HCT116 (cell line): ENCODE measurements around the gene GEN1. TPM values are rescaled to one million over a fixed set of nuclear protein-coding genes. Genes with fewer than 3 reads are reported as not detected.

Source experiments
- ATAC-seq: fragments of 200-7000 bp; cut with Tn5 transposase; 2 replicates; pipeline ENCODE4 v1.9.1; 2020; ENCODE audit warnings: mild to moderate bottlenecking, moderate library complexity
- BruUV-seq: library from RNA; stranded (reverse); fragments of 400-500 nt; replicated peaks from 2 replicates; lab custom pipeline; 2021; lab: Mats Ljungman, UMichigan
- CTCF ChIA-PET: fragments of 300-600 bp; sonication (Branson Sonifier 250); formaldehyde crosslinking; loops from one replicate; lab custom pipeline; 2021; ENCODE audit warnings: antibody characterized with exemption; lab: Charles Lee
- POLR2A ChIA-PET: fragments of 300-600, 350-600 bp; sonication (Branson Sonifier 250); formaldehyde crosslinking; loops from one replicate; lab custom pipeline; 2021; ENCODE audit warnings: antibody characterized with exemption; lab: Charles Lee
- RAD21 ChIA-PET, 2 experiments: fragments of 300-600 bp; sonication (Branson Sonifier 250); formaldehyde crosslinking; loops; one replicate each; lab custom pipeline; 2023; ENCODE audit warnings: low total read pairs in 2 of 2; ENCODE audit not compliant: uncharacterized antibody in 2 of 2, unreplicated experiment in 2 of 2, low non-redundant PET in 1 of 2; lab: Charles Lee
- DNase-seq: peaks from one replicate; pipeline ENCODE4 v3.0.0-alpha.2; 2010; ENCODE audit warnings: low read depth, low spot score
- H2AFZ ChIP-seq: fragments of 200-600 bp; shearing (Covaris generic), sonication (generic); 2 replicates; pipeline ENCODE4 v1.6.1; 2017; ENCODE audit warnings: low read depth, mixed run types, mixed read lengths, antibody characterized with exemption, low read length; ENCODE audit not compliant: poor library complexity, severe bottlenecking
- H3K27ac ChIP-seq: 2 replicates; pipeline ENCODE4 v1.5.1; 2012; ENCODE audit warnings: low read depth, low read length
- H3K27me3 ChIP-seq: fragments of 200-600 bp; sonication (generic); 2 replicates; pipeline ENCODE4 v1.6.1; 2016; ENCODE audit warnings: mixed run types, low read length, mixed read lengths; ENCODE audit not compliant: insufficient read depth
- H3K36me3 ChIP-seq, 2 experiments: fragments of 200-500 bp in 1 of 2; fragments of 200-600 bp in 1 of 2; sonication (Bioruptor generic) in 1 of 2; sonication (generic) in 1 of 2; 2 replicates each; pipeline versions ENCODE4 v1.5.1 to v1.6.1; 2014 to 2016; ENCODE audit warnings: low read length in 2 of 2, inconsistent platforms in 1 of 2, mixed read lengths in 1 of 2, mixed run types in 1 of 2; ENCODE audit not compliant: insufficient read depth in 2 of 2, control insufficient read depth in 1 of 2
- H3K4me1 ChIP-seq, 2 experiments: fragments of 200-600 bp in 1 of 2; sonication (generic) in 1 of 2; 2 replicates each; pipeline versions ENCODE4 v1.5.1 to v1.6.1; 2012 to 2017; ENCODE audit warnings: low read length in 2 of 2, inconsistent platforms in 1 of 2, mild to moderate bottlenecking in 1 of 2, mixed read lengths in 1 of 2, mixed run types in 1 of 2, moderate library complexity in 1 of 2; ENCODE audit not compliant: insufficient read depth in 2 of 2, control insufficient read depth in 1 of 2
- H3K4me2 ChIP-seq: fragments of 200-600 bp; sonication (generic); 2 replicates; pipeline ENCODE4 v1.6.1; 2017; ENCODE audit warnings: mixed run types, low read length, mixed read lengths
- H3K4me3 ChIP-seq, 2 experiments: fragments of 200-600 bp in 1 of 2; sonication (generic) in 1 of 2; replicated peaks in 1 of 2; 2 replicates each; pipeline ENCODE4 v1.5.1; 2011 to 2016; ENCODE audit warnings: low read length in 2 of 2, control low read depth in 1 of 2, low read depth in 1 of 2, mild to moderate bottlenecking in 1 of 2, mixed read lengths in 1 of 2, mixed run types in 1 of 2
- H3K79me2 ChIP-seq: fragments of 200-600 bp; sonication (generic); 2 replicates; pipeline ENCODE4 v1.6.1; 2017; ENCODE audit warnings: mild to moderate bottlenecking, mixed run types, low read length, moderate library complexity, mixed read lengths; ENCODE audit not compliant: insufficient read depth
- H3K9ac ChIP-seq: fragments of 200-600 bp; sonication (generic); 2 replicates; pipeline ENCODE4 v1.6.1; 2016; ENCODE audit warnings: low read length, mixed read lengths
- H3K9me2 ChIP-seq: fragments of 200-600 bp; sonication (generic), shearing (Covaris generic); 2 replicates; pipeline ENCODE4 v1.6.1; 2017; ENCODE audit warnings: mixed run types, mild to moderate bottlenecking, moderate library complexity; ENCODE audit not compliant: insufficient read depth
- H3K9me3 ChIP-seq, 2 experiments: fragments of 200-500 bp in 1 of 2; fragments of 200-600 bp in 1 of 2; sonication (Bioruptor generic) in 1 of 2; sonication (generic) in 1 of 2; 2 replicates each; pipeline ENCODE4 v1.6.1; 2014 to 2017; ENCODE audit warnings: low read length in 2 of 2, mixed read lengths in 2 of 2, inconsistent platforms in 1 of 2, low read depth in 1 of 2, mild to moderate bottlenecking in 1 of 2, mixed run types in 1 of 2, moderate library complexity in 1 of 2; ENCODE audit not compliant: control insufficient read depth in 1 of 2, insufficient read depth in 1 of 2
- H4K20me1 ChIP-seq: fragments of 200-600 bp; sonication (generic), shearing (Covaris generic); 2 replicates; pipeline ENCODE4 v1.6.1; 2017; ENCODE audit warnings: mixed run types, mild to moderate bottlenecking, moderate library complexity; ENCODE audit not compliant: insufficient read depth
- ATF3 ChIP-seq: IDR thresholded peaks from 2 replicates; pipeline ENCODE4 v1.6.1; 2012
- CBX3 ChIP-seq: IDR thresholded peaks from 2 replicates; pipeline ENCODE4 v1.6.1; 2012; ENCODE audit warnings: low read depth
- CEBPB ChIP-seq: IDR thresholded peaks from 2 replicates; pipeline ENCODE4 v1.6.1; 2012; ENCODE audit warnings: low read depth
- ELF1 ChIP-seq: IDR thresholded peaks from 2 replicates; pipeline ENCODE4 v1.6.1; 2012; ENCODE audit warnings: low read depth, borderline replicate concordance
- EZH2 ChIP-seq: fragments of 200-600 bp; sonication (generic); IDR thresholded peaks from 2 replicates; pipeline ENCODE4 v1.6.1; 2017; ENCODE audit warnings: antibody characterized with exemption, mixed run types
- EZH2phosphoT487 ChIP-seq: fragments of 200-600 bp; IDR thresholded peaks from 2 replicates; pipeline ENCODE4 v1.6.1; 2018; ENCODE audit warnings: antibody characterized with exemption, borderline replicate concordance
- FOSL1 ChIP-seq: IDR thresholded peaks from 2 replicates; pipeline ENCODE4 v1.6.1; 2012; ENCODE audit warnings: low read depth
- MAX ChIP-seq: IDR thresholded peaks from 2 replicates; pipeline ENCODE4 v1.6.1; 2012
- POLR2A ChIP-seq: IDR thresholded peaks from 2 replicates; pipeline ENCODE4 v1.7.0; 2011; ENCODE audit warnings: borderline replicate concordance; ENCODE audit not compliant: insufficient read depth, insufficient read length; ENCODE audit errors: extremely low read depth
- RAD21 ChIP-seq: IDR thresholded peaks from 2 replicates; pipeline ENCODE4 v1.6.1; 2012; ENCODE audit warnings: low read depth, mild to moderate bottlenecking
- SIN3A ChIP-seq: IDR thresholded peaks from 2 replicates; pipeline ENCODE4 v1.6.1; 2012; ENCODE audit warnings: low read depth
- SP1 ChIP-seq: IDR thresholded peaks from 2 replicates; pipeline ENCODE4 v1.6.1; 2012; ENCODE audit warnings: low read depth
- SRF ChIP-seq: IDR thresholded peaks from 2 replicates; pipeline ENCODE4 v1.6.1; 2012; ENCODE audit warnings: low read depth
- TCF7L2 ChIP-seq: IDR thresholded peaks from 2 replicates; pipeline ENCODE4 v1.7.0; 2011; ENCODE audit warnings: borderline replicate concordance, inconsistent platforms; ENCODE audit not compliant: insufficient read depth, insufficient read length; ENCODE audit errors: extremely low read depth
- YY1 ChIP-seq: IDR thresholded peaks from 2 replicates; pipeline ENCODE4 v1.6.1; 2011; ENCODE audit warnings: low read length, low read depth, moderate library complexity, mild to moderate bottlenecking; ENCODE audit not compliant: insufficient replicate concordance; ENCODE audit errors: extremely low read depth
- ZBTB33 ChIP-seq: IDR thresholded peaks from 2 replicates; pipeline ENCODE4 v1.6.1; 2011; ENCODE audit warnings: mild to moderate bottlenecking, low read length, moderate library complexity; ENCODE audit not compliant: insufficient replicate concordance; ENCODE audit errors: extremely low read depth
- ZFX ChIP-seq: fragments of 450-650 bp; IDR thresholded peaks from 2 replicates; pipeline ENCODE4 v1.6.1; 2017
- ZNF274 ChIP-seq: fragments of 200-500 bp; sonication (Bioruptor generic); IDR thresholded peaks from 2 replicates; pipeline ENCODE4 v1.6.1; 2014; ENCODE audit warnings: mild to moderate bottlenecking, low read depth, low read length, inconsistent platforms
- intact Hi-C: fragments of 100-400 bp; cut with micrococcal nuclease; formaldehyde crosslinking; loops from 2 replicates; pipeline ENCODE4 v1.10.0; 2022
- total RNA-seq: library from RNA; stranded (reverse); gene quantifications from one replicate; pipeline ENCODE4 v1.2.1, GENCODE V29; 2021; ENCODE audit not compliant: unreplicated experiment

Gene GEN1
- total RNA-seq, 1 experiment from 2014 or later = 19.7 TPM

- no peaks in the 10 kb centered on the region for H4K20me1 ChIP-seq
- no peak overlapping the region for H3K27ac ChIP-seq
- no TSS peak for BruUV-seq
- H3K4me1 ChIP-seq = no peaks in the 10 kb centered on the region
- H3K9me2 ChIP-seq = no peaks in the 10 kb centered on the region
- no peak overlapping the region for H3K4me2 ChIP-seq
- no peak for ATAC-seq
- no peak for DNase-seq
- no peak overlapping the region for H3K4me3 ChIP-seq
- intact Hi-C loops = no loop called here
- peaks cover 19% of the 10 kb centered on the region for H3K27me3 ChIP-seq
- H3K79me2 ChIP-seq = no peaks in the 10 kb centered on the region
- H2AFZ ChIP-seq = no peak overlapping the region
- ChIA-PET RAD21 (no interaction called here), POLR2A (no interaction called here), CTCF (no interaction called here)
- TF ChIP-seq ATF3 (no peak), ZFX (no peak), ZBTB33 (no peak), SIN3A (no peak), YY1 (no peak), RAD21 (no peak), EZH2phosphoT487 (no peak), POLR2A (no peak), EZH2 (no peak), SRF (no peak), SP1 (no peak), ZNF274 (no peak), TCF7L2 (no peak), CEBPB (no peak), MAX (no peak), ELF1 (no peak), FOSL1 (no peak), CBX3 (no peak)
- H3K9ac ChIP-seq = no peak overlapping the region
- no peaks in the 10 kb centered on the region for H3K9me3 ChIP-seq
- H3K36me3 ChIP-seq = no peaks in the 10 kb centered on the region
Observed at GRCh38 chr2:17791121-17791816, 37.3 kb downstream of the GEN1 start.
